GM21447 (cell line): ENCODE measurements around the gene PERCC1.

Experiments used
- ATAC-seq: cut with Tn5 transposase; IDR thresholded peaks from one replicate; pipeline ENCODE4 v1.9.1; 2021; ENCODE audit not compliant: unreplicated experiment

Gene PERCC1

DNA sequence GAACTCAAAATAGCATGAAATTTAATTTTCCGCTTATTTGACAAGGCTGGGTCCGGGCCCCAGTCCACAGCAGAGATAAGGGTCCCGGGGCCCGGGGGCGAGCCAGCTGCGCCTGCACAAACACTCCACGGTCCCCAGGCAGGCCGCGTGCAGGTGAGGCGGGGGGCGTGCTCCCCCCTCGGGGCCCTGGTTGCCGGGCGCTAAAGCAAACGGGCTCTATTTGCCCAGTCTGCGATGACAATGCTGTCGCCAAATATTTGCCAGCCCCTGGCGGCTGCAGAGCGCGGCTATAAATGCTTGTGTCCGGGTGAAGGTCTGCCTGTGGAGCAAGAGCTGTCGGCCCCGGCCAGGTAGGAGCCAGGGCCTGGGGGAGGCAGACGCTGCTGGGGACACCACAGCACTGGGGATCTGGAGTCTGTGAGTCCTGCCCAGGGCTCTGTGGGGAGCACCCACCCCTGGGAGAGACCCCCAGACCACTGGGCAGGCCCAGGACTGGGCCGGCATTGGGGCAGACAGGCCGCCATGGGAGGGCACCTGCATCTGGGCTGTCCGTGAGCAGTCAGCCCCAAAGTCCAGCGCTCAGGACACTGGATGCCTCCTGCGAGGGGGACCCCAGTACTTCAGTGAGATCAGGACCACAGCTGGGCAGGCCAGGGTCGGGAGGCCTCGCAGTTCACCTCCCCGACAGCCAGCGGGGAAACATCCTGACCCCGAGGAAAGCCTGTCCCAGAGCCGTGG is at the start of gene PERCC1:
PERCC1 (plus strand) TSS at position 320 of the 738 bp plus-strand sequence. CDS start 1,516 bp downstream, outside the sequence.
- no peak for ATAC-seq

DNA sequence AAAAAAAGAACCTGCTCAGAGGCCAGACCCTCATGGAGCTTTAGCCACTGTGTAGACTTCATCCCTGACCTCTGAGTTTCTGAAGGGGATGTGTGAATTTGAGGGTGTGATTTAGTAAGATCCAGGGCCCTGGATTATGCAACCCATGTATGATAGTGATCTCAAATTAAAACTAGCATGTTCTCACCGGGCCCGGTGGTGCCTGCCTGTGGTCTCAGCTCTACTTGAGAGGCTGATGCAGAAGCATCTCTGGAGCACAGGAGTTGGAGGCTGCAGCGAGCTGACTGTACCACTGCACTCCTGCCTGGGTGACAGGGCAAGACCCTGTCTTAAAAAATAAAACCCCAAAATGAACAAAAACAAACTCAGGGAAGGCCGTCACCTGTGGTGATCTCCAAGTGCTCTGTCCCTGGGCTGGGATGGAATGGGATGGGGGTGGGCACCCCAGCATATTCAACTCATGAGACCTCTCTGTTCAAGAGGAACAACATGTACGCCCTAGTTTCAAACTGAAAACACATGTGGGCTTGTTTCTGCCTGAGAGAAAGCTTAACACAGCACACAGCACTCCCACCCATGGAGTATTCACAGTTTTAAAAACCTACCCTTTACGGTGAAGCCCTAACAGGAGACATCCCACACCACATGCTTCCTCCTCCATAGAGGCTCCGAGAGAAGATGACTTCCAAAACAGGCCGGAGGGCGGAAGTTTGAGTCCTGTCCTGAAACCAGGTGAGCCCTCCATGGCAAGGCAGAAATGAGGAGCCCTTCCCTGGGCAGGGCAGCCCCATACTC is 49.1 kb upstream of the PERCC1 start:
- ATAC-seq = no peak

DNA sequence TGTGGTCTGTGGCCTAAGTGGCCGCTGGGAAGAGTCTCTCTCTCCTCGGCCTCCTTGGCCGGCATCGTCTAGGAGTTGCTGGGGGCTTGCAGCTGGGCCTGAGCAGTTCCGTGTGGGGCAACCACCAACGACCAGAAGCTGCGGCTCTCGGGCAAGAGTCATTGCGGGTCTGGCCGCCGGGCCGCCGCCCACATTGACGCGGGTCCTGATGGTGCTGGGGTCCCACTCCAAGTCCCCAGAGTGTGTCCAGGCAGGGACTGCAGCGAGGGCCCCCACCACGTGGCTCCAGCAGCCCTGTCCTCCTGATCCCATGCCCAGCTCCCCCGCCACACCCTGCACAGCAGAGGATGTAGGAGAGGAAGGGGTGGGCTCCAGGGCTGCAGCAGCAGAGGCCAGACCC is 47.3 kb upstream of the PERCC1 start:
- no peak for ATAC-seq

DNA sequence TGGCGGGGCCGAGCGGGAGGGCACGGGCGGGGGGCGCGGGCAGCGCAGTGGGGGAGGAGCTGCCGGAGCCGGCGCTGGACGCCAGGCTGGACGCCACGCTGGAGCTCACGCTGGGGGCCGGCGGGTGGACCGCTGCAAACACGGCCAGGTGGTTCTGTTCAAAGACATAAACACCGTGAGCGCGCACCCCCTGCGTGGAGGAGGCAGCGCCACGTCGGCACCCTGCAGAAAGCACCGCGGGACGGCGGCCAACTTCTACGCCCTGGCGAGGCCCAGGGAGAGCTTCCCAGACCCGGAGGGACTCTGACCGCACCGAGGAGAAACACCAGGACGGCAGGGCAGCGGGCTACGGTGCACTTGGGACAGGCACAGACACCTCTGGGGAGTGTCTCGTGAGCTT is 45.6 kb upstream of the PERCC1 start:
- no peak for ATAC-seq

DNA sequence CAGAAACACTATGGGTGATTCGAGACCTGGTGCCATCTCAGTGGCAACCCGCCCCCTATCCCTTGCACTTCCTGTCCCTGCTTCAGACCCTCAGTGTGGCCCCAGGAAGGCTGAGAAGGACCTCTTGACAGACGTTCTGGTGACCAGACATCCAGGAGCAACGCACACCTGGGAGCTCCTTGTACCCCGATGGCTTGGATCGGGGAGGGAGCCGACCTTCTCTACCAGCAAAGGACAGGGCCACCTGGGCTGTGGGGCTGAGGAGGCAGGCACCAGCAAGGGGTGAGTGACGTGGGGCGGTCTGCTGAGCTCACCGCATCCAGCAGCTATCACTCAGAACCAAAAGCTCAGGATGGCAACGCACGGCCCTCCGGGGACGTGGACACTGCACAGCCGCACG is 43.5 kb upstream of the PERCC1 start:
- ATAC-seq = no peak

DNA sequence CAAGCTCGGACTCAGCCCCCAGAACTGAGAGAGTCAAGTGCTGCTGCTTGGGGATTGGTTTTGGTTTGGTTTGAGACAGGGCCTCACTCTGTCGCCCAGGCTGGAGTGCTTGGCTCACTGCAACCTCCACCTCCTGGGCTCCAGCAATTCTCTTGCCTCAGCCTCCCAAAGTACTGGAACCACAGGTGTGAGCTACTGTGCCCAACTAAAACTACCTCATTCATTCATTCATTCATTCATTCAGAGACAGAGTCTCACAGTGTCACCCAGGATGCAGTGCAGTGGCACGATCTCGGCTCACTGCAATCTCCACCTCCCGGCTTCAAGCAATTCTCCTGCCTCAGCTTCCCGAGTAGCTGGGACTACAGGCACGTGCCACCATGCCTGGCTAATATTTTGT is 41.1 kb upstream of the PERCC1 start:
- no peak for ATAC-seq

DNA sequence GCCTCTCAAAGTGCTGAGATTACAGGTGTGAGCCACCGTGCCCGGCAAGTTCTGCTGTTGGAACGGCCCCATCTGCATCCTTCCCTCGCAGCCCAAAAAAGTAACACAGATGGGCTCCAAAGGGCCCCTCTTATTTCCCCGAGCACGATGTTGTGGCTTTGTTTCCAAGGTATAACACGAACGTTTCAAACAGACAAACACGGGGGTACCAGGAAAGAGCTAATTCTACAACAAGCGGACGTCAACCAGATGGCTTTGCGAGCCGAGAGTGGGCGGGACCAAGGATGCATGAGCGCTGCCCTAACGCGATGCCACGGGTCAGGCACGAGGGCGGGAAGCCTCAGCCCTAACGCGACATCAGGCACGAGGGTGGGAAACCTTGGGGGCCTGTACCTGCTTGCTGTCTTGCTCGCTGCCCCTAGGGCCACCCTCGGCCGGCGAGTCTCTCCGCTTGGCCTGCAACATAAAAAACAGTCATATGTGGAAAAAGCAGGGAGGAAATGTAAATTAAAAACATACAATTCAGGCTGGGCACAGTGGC is 40.6 kb upstream of the PERCC1 start:
- ATAC-seq = no peak

DNA sequence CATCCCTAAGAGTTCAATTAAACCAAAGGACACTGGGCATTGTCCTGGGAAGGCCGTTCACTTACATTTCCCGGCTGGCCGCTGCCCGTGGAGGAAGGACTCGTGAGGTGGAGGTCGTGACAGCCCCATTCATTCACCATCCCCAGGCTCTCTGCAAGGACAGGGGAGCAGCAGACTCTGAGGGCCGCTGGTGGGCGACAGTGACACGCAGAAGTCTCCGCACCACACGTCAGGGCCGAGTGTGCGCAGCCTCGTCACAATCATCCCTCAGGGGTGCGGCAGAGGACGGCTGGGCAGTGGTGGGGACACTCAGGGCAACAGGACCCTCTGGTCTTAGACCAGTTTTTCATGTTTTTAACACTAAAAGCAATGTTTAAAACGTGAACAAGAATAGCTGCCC is 38.1 kb upstream of the PERCC1 start:
- no peak for ATAC-seq

DNA sequence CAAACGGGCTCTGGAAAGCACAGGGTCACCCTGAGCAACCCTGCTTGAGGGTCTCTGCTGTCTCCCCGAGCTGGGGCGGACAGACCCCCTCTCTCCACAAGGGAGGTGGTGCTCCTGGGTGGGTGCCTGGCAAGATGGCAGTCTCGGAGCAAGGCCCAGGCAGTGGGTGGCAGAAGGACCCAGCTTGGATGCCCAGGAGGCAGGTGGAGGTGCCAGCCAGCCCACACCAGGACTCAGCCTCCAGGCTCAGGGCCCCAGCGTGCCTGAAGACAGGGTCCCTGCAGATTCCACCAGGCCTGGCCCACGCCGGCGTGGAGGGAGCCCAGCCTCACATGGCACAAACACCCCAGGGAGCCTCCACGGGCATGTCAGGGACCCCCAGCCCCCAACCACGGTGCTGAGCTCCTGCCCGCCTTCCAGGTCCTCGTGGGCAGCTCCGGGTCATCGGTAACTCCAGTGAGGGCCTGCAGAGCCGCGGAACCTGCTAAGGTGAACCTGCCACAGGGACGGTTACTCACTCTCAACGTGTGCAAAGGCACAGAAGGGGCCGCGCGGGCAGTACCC is 37.2 kb upstream of the PERCC1 start:
- no peak for ATAC-seq

DNA sequence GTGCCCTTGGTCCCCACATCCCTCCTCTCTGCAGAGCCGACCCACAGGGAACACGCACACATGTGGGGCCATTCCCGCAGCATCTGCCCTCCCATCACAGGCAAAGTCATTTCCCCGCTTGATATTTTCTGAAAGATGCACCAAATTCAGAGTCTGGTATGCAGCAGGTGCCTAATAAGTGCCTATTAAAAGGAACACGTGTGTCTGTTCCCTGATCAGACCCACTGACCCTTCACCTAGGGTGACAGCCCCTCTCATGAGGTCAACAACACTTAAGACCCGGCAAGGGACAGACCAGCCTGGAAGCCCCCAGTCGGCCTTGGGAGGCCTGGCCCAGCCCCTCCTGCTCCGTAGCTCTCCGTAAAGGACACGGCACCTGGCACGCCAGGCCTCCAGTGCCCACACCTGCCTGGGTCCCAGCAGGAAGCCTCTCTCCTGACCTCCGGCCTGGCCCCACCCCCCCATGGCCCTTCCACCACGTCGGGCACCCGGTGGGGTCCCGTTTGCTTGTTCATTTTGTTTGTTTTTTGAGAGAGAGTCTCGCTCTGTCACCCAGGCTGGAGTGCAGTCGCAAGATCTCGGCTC is 36.4 kb upstream of the PERCC1 start:
- no peak for ATAC-seq

DNA sequence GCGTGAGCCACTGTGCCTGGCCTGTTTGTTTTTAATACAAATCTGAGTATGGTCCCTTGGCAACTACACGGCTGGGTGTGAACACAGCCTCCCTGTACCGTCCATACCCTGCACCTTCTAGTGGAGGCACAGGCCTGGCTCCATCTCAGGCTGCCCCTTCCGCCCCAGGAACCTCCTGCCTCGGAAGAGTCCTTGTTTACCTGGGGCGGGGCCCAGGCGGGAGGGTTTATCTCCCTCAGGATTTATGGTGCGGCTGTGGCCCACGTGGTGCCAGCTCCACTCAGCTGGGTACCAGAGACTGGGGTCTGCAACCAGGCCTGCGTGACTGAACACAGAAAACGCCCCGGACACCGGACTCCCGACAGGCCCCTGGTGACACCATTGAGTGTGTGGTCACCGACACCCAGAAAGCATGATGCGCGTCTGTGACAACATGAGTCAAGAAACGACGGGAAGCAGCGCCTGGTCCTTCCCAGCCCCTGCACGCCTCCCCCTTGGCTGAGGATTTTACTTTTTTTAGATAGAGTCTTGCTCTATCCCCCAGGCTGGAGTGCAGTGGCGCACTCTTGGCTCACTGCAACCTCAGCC is 35.3 kb upstream of the PERCC1 start:
- ATAC-seq = no peak

DNA sequence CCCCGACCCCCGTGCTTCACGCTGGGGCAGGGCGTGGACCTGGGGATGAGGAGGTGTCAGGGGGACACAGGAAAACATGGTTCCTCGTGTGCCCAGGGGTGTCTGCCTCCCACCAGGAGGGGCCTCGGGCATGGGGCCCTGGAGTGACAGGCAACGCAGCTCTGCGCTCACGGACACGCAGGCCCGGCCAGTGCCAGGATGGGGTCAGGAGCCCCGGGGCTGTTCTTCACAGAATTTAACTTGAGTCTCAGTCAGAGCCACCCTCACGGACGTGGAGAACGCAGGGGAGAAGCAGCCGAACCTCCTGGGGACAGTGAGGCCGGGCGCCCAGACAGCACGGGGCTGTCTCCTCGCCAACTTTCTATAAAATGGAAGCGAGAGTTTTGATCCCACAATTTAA is 33.1 kb upstream of the PERCC1 start:
- ATAC-seq = no peak

DNA sequence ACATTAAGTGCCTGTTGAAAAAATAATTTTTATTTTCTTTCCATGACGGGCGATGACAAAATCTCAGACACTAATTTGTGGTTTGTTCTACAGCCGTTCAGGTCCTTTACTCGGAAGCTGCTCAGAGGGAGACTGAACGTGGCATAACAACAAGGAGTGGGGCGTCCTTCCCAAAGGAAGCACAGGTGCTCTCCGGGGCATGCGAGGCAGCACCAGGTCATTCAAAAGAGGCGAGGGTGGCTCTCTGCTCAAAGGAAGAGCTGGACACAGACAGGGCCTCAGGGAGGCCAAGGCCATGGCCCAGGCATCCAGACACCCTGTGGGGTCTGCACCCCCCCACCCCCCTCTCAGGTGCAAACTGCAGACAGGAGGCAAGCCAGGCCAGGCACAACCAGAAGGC is 32.5 kb upstream of the PERCC1 start:
- ATAC-seq = no peak

DNA sequence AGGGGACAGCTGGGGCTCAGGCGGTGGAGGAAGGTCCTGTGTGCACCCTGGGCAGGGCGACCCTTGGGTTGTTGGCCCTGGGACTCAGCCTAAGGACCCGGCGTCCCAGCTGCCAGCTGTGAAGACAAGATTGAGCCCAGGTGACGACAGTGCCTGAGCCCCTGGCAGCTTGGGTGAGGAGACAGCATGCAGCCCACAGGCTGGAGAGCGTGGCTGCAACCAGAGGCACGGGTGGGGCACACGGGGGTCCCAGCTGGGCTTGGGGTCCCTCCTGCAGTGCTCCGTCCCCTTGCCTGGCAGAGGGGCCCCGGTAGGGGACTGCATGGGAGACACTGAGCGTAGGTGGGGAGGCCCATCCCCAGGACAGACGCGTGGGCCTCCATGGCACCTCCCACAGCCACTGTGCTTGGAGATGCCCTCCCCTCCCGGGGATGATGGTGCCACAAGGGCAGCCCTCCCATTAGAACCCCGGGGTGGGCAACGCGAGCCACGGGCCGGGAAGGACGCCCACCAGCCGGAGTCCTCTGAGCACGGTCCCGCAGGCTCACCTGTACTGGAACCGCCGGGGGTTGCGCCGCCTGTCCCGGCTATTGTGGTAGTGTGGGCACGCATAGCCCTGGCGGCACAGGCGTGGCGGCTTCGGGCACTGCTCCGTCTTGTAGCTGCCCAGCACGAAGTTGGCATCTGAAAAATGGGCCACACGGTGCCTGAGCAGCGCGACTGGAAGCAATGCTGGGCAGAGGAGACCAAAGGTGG is 31.9 kb upstream of the PERCC1 start:
- no peak for ATAC-seq

DNA sequence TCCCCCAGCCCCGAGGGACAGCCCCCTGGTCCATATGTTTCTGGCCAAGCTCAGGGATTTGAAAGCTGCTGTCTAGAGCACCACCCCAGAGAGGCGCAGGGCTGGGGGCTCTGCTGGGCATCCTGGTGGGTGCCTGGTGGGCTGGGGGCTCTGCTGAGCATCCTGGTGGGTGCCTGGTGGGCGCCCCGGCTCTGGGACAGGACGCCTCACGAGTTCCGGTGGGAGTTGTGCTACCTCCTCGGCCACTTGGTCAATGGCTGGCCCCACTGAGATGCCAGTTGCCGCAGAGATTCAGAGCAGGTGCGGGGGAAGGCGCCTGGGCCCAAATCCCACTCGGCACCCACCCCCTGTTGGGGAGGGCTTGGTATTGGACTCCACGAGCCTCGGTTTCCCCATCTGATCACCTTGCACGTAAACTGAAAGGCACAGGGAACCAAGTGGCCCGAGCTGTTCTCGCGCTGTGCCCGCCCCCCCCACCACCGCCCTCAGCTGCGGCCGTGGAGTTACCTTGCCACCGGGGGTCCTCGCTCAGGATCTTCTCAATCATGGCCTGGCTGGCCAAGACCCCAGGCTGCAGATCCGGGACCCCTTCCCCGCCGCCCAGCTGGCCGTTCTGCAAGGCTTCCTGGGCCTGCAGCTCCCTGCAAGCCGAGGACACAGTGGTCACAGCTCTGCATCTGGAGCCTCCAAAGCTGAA is 29.7 kb upstream of the PERCC1 start:
- no peak for ATAC-seq

DNA sequence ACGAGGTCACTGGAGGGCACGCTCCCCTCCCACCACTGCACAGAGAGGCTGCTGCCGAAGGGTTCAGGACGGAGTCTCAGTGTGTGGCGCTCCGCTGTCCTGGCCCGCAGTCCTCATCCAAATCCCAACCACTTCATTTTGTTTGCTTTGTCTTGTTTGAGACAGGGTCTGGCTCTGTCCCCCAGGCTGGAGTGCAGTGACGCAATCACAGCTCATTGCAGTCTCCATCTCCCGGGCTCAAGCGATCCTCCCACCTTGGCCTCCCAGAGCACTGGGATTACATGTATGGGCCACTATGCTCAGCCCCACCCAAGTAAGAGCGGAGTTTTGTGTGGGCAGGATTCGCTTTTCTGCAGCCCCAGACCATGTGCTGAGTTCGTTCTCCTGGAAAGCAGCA is 29.1 kb upstream of the PERCC1 start:
- ATAC-seq = no peak

DNA sequence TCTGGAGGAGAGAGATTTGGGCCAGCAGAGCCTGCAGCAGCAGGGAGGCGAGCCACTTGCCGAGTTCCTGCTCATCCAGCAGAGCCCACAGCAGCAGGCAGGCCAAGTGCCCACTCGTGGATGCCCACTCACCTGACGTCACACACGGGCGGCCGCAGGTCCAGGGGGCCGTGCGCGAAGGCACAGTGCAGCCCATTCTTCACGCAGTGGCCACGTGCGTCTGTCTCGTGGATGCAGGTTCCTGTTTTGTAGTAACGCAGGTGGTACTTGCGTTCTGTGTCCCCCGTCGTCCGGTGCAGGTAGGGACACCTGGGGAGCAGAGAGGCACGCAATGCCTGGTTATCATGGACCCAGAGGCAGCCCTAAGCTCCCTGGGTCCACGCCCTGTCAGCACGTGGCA is 27.8 kb upstream of the PERCC1 start:
- ATAC-seq = no peak

DNA sequence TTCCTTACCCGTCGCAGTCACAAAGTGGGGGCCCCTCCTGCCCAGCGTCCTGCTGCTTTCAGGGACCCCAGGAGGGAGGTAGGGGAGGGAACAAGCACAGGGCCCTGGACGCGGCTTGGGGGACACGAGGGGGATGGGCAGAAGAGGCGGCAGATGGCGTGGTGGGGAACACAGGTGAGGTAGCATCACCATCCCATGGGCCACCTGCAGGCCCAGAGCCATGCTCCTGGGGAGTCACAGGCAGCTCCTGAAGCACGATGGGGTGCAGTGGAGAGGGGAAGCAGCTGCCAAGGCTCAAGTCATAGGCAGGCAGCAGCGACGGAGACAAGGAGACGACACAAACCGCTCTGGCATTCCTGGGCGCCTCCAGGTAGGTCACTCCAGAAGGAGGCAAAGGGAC is 27.1 kb upstream of the PERCC1 start:
- ATAC-seq = no peak

DNA sequence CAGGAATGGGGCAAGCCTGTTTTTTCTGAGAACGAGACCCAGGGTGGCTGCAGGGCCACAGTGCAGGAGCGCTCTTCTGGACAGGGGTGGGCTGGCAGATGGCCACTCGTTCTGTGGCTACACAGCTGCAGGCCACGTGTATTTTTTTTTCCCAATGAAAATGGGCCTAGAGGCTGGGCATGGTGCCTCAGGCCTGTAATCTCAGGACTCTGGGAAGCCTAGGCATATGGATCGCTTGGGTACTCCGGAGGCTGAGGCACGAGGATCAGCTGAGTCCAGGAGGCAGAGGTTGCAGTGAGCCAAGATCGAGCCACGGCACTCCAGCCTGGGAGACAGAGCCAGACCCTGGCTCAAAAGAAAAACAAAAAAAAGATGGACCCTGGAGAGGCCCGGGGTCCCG is 23.1 kb upstream of the PERCC1 start:
- peak; percentile 7 for ATAC-seq
